Lower leg skin (tissue), 4 donors: ENCODE results near the gene UBE2D1. TPM values are rescaled to one million over a fixed set of nuclear protein-coding genes. Genes with fewer than 3 reads are reported as not detected.
"Not testable (repeated sequence)": the region's sequence is repeated elsewhere in the genome, so short reads cannot be mapped to it uniquely, and the experiment has no call there.

Experiments used
- DNase-seq, 2 donors: peaks; one replicate each; pipeline ENCODE4 v3.0.0-alpha.2; 2019; ENCODE audit warnings: low spot score in 2 of 2
- H3K4me3 ChIP-seq: fragments of 200-600 bp; sonication (generic); 2 replicates; pipeline ENCODE4 v1.5.1; 2017; ENCODE audit warnings: mild to moderate bottlenecking, low read depth; ENCODE audit not compliant: poor library complexity, severe bottlenecking
- POLR2A ChIP-seq, 2 donors: fragments of 450-650 bp; IDR thresholded peaks; one replicate each; pipeline ENCODE4 v1.6.1; 2016 to 2017; ENCODE audit warnings: antibody characterized with exemption in 2 of 2, mild to moderate bottlenecking in 1 of 2, moderate library complexity in 1 of 2
- WGBS, 2 donors: methylation state at CpG; one replicate each; pipeline ENCODE4 v1.1.5; 2018; 5-methylcytosine and 5-hydroxymethylcytosine counted together
- intact Hi-C: fragments of 100-400 bp; cut with DNase I; formaldehyde crosslinking; loops from one replicate; pipeline ENCODE4 v1.15.0; 2023; ENCODE audit warnings: low total_unique reads
- total RNA-seq, 4 donors: library from RNA; depleted of rRNA; stranded (reverse); fragments of >200 nt; gene quantifications; one replicate each; pipeline ENCODE4 v1.1.0, GENCODE V29; 2016
- TF ChIP-seq, protein P1 (sequence below), 3 donors: fragments of 450-650 bp; IDR thresholded peaks; one replicate each; pipeline ENCODE4 v1.5.1; 2016; ENCODE audit warnings: antibody characterized with exemption in 3 of 3, mild to moderate bottlenecking in 3 of 3, moderate library complexity in 2 of 3

Gene UBE2D1
- total RNA-seq, 4 donors from 2014 or later: 4.7 to 7.7 (median 6.3) TPM

DNA sequence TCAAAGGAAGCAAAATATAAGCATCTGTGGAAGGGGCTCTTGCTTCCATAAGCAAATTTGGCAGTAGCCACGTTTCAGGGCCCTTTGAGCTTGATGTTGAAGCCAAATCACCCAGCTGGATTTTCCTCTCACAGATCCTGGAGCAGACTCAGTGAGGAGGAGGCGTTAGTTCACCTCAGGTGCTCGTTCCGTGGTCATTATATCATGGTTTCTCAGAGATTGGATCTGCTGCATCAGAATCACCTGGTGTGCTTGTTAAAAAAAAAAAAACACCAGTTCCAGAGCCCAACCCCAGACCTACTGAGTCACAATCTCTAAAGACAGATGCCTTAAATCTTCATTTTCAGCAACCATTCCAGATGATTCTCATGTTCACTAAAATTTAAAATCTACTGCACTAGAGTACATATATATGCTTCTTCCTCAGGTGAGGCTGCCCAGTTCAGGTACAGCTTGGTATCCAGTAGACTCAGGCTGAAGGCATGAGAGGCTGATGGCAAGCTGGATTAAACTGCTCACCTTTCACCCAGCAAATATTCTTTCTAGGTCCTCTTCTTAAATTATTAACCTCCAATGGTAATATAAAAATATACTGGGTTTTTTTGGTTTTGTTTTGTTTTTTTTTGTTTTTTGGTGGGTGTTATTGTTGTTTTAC is 75.3 kb downstream of the UBE2D1 start:
- TF ChIP-seq, protein P1, sequence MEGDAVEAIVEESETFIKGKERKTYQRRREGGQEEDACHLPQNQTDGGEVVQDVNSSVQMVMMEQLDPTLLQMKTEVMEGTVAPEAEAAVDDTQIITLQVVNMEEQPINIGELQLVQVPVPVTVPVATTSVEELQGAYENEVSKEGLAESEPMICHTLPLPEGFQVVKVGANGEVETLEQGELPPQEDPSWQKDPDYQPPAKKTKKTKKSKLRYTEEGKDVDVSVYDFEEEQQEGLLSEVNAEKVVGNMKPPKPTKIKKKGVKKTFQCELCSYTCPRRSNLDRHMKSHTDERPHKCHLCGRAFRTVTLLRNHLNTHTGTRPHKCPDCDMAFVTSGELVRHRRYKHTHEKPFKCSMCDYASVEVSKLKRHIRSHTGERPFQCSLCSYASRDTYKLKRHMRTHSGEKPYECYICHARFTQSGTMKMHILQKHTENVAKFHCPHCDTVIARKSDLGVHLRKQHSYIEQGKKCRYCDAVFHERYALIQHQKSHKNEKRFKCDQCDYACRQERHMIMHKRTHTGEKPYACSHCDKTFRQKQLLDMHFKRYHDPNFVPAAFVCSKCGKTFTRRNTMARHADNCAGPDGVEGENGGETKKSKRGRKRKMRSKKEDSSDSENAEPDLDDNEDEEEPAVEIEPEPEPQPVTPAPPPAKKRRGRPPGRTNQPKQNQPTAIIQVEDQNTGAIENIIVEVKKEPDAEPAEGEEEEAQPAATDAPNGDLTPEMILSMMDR (IDR thresholded peaks at IDR 0.05): no peak
- no peak for TF ChIP-seq POLR2A (IDR thresholded peaks at IDR 0.05)
- DNase-seq: no peak
- WGBS, 2 donors: 62 to 73% methylated on average over 4 of the region's 4 CpGs
- H3K4me3 ChIP-seq: no peak overlapping the region
- intact Hi-C loops: loop anchor here (5.0 kb wide), 1 partner anchor 1468 kb away; no protein-coding TSS in a partner anchor

DNA sequence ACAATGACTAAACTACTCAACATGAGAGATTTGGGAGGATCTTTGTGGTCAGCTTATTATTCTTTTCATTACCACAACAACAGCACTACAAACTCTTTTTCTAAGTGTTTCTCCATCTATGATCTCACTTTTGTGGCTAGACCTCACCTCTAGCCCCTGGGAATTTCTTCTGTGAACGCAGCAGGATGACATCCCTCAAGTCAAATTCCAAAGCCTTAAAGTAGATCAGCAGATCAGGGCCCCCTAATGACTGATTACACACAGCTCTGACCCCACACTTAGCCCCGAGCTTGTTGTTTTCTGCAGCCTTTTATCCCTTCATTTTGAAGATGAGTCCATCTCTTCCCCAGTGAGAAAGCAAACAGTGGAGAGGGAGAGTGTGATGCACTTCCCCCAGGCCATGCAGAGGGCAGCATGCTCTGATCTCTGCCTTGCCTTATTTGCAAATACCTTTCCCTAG is 77.7 kb downstream of the UBE2D1 start:
- no peak for DNase-seq
- intact Hi-C loops: no loop called here
- TF ChIP-seq POLR2A (IDR thresholded peaks at IDR 0.05): no peak
- TF ChIP-seq, protein P1 (IDR thresholded peaks at IDR 0.05): no peak

DNA sequence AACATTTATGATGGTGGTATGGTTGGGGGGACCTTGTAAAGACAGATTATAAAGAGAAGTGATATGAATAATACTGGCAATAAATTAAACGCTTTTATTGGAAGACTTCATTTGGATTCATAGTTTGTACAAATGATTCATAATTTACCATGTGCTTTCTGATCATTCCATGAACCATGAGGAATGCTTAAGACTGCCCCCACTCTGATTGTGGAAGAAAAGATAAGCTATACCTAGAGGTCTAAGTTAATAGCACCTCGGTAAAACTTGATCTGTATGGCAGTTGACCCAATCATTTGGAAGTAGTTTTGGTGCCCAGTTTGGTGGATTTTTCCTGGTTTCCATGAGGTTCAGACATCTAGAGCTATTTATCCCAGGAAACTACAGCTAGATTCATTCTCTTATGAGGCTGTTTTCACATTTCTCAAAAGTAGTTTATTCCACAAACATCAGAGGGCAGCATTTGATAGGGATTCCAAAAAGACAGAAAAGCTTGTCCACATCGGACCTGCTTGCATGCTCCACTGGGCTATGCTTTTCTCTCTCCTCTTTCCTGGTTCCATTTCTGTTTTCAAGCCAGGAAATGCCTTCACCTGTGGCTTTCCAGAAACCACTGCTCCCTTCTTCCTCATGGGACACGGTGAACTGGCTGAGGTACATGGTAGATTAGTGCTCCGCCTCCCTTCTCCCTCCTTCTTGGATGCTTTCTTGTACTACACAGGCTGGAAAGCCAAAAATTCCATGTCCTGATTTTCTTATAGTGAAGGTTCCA is 79.7 kb downstream of the UBE2D1 start:
- DNase-seq: no peak
- no peak for TF ChIP-seq POLR2A (IDR thresholded peaks at IDR 0.05)
- TF ChIP-seq, protein P1 (IDR thresholded peaks at IDR 0.05): no peak
- intact Hi-C loops: no loop called here
- WGBS, 2 donors: 44 to 50% methylated on average over 5 of the region's 5 CpGs
- H3K4me3 ChIP-seq: no peak overlapping the region

More for the DNA sequence above, 77.7 kb downstream of the UBE2D1 start:
- H3K4me3 ChIP-seq: no peak overlapping the region
- whole genome bisulfite sequencing, 2 donors: 44 to 52% methylated on average over 2 of the region's 2 CpGs

DNA sequence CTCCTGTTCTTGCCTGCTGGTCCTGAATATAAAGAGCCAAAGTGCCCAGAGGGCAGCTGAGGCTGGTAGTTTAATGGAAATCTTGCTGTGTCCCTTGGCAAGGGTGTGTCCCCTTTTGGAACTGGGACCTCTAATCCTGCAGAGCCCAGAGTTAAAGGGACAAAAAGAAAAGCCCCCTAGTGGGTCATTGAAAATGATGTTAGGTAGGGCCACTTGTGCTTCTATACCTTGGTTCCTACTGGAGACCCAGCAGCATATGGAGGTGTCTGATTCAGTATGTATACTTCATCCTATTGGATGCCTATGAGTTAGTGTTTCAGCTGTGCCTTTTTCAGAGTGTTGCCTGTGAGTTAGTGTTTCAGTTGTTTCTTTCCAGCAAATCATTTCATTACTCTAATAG is 81.0 kb downstream of the UBE2D1 start:
- intact Hi-C loops: no loop called here
- no peak for DNase-seq
- TF ChIP-seq, protein P1 (IDR thresholded peaks at IDR 0.05): no peak
- TF ChIP-seq POLR2A (IDR thresholded peaks at IDR 0.05): no peak
- no peak overlapping the region for H3K4me3 ChIP-seq

DNA sequence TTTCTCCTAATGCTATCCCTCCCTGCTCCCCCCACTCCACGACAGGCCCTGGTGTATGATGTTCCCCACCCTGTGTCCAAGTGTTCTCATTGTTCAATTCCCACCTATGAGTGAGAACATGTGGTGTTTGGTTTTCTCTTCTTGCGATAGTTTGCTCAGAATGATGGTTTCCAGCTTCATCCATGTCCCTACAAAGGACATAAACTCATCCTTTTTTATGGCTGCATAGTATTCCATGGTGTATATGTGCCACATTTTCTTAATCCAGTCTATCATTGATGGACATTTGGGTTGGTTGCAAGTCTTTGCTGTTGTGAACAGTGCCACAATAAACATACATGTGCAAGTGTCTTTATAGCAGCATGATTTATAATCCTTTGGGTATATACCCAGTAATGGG is 83.1 kb downstream of the UBE2D1 start:
- intact Hi-C loops, DNase-seq: not testable (repeated sequence)
- 92 to 94% methylated on average over 2 of the region's 2 CpGs for WGBS, 2 donors

More for the DNA sequence above, 83.1 kb downstream of the UBE2D1 start:
- not testable (repeated sequence) for H3K4me3 ChIP-seq

Other genes with a start within 250 kb of the UBE2D1 start
- gene IPMK, start 67.1 kb upstream of the UBE2D1 start, total RNA-seq: 10 to 100 TPM in 2 of 4 donors, 1 to 10 TPM in 2; 8.8 to 13.4 (median 11.0) TPM
- gene CISD1, start 65.8 kb upstream of the UBE2D1 start, total RNA-seq: 10 to 100 TPM; 10.5 to 42.1 (median 13.1) TPM
- 10 to 100 TPM; 13.5 to 25.3 (median 14.7) TPM for gene TFAM, start 50.4 kb downstream of the UBE2D1 start, total RNA-seq
- gene BICC1, start 177.9 kb downstream of the UBE2D1 start, total RNA-seq: 10 to 100 TPM in 1 of 4 donors, 1 to 10 TPM in 3; 5.0 to 11.5 (median 7.1) TPM